ENCODE results near the gene UTP25. TPM values are rescaled to one million over a fixed set of nuclear protein-coding genes. Genes with fewer than 3 reads are reported as not detected.

Gene UTP25
- total and polyA plus RNA-seq, 2 donors (not counting 3 experiments of a cell fraction or from before 2014, with no cell fraction given), result 6.6 to 11.7 TPM

- DNase-seq (ENCODE audit: low read depth, low spot score), result no peak
- intact Hi-C loops (cut with micrococcal nuclease), result no loop called here
- no peak for FAIRE-seq
These were observed 18.2 kb upstream of the UTP25 start for GRCh38 chr1:209809611-209810010.

GRCh38 chr1:209810783-209811182, 17.0 kb upstream of the UTP25 start:
- dilution Hi-C loops (cut with MboI; ENCODE audit: extremely low pct_ligation_motif_present, low sequenced_read_pairs), result no loop called here
- intact Hi-C loops (cut with micrococcal nuclease), result no loop called here
- H3K27me3 ChIP-seq (ENCODE audit: control insufficient read depth in 2 of 2, insufficient read depth in 2 of 2, low read length in 2 of 2), result no peaks in the 10 kb centered on the region
- peaks cover 21% of the 10 kb centered on the region for H3K4me1 ChIP-seq (ENCODE audit: control insufficient read depth, extremely low read depth, insufficient read depth, low read length)
- no TSS peak for BruUV-seq (replicated peaks)
- TF ChIP-seq MAX (IDR thresholded peaks at IDR 0.05; ENCODE audit: insufficient read depth, insufficient read length) (no peak), JUN (IDR thresholded peaks at IDR 0.05; ENCODE audit: borderline replicate concordance, insufficient read depth, insufficient read length, low read depth) (no peak), POLR2A (IDR thresholded peaks at IDR 0.05; ENCODE audit: low read depth, low read length) (no peak), EZH2 (IDR thresholded peaks at IDR 0.05; ENCODE audit: borderline replicate concordance, low read depth, low read length, severe bottlenecking) (no peak), MYC (IDR thresholded peaks at IDR 0.05; ENCODE audit: low read depth, low read length) (no peak), CTCF (IDR thresholded peaks at IDR 0.05; ENCODE audit: extremely low read depth in 1 of 2, insufficient read depth in 1 of 2, low read depth in 1 of 2, low read length in 2 of 2) (no peak), POLR2AphosphoS5 (IDR thresholded peaks at IDR 0.05; ENCODE audit: insufficient read depth, low read depth, low read length) (no peak), GATA2 (IDR thresholded peaks at IDR 0.05; ENCODE audit: insufficient read depth, insufficient read length, low read depth, low read length) (no peak), FOS (IDR thresholded peaks at IDR 0.05; ENCODE audit: borderline replicate concordance, insufficient read depth, low read length) (no peak)
- H3K9ac ChIP-seq (replicated peaks; ENCODE audit: extremely low read depth, insufficient read depth, low read length), result no peak overlapping the region
- H3K36me3 ChIP-seq (ENCODE audit: control insufficient read depth in 2 of 2, extremely low read depth in 1 of 2, insufficient read depth in 2 of 2, low read length in 2 of 2), result no peaks in the 10 kb centered on the region
- DNase-seq (ENCODE audit: low read depth, low spot score) (no peak), FAIRE-seq (no peak)
- no peak overlapping the region for H3K27ac ChIP-seq (ENCODE audit: insufficient read depth, low read depth, low read length)
- no peak overlapping the region for H3K4me3 ChIP-seq (replicated peaks in 1 of 3; ENCODE audit: insufficient read depth in 1 of 3, low read depth in 1 of 3, low read length in 3 of 3)
- H3K9me1 ChIP-seq (replicated peaks; ENCODE audit: control insufficient read depth, extremely low read depth, insufficient read depth, low read length), result no peaks in the 10 kb centered on the region
- H3K9me3 ChIP-seq (replicated peaks; ENCODE audit: control insufficient read depth, insufficient read depth, low read length), result no peaks in the 10 kb centered on the region
- no peak overlapping the region for H3K4me2 ChIP-seq (ENCODE audit: insufficient read depth, low read length)
- H4K20me1 ChIP-seq (replicated peaks; ENCODE audit: control insufficient read depth, extremely low read depth, insufficient read depth, low read length), result no peaks in the 10 kb centered on the region
- H2AFZ ChIP-seq (ENCODE audit: low read depth, low read length), result no peak overlapping the region
- POLR2A ChIA-PET, result no interaction called here
- H3K79me2 ChIP-seq (ENCODE audit: control insufficient read depth, insufficient read depth, low read length), result no peaks in the 10 kb centered on the region
- CTCF ChIA-PET, result interaction anchor here (1.0 to 8.7 kb wide), 3 partner anchors 11 to 49 kb away, joined by 3 to 109 read pairs (median 4); no protein-coding TSS in a partner anchor

More at GRCh38 chr1:209809611-209810010, 18.2 kb upstream of the UTP25 start:
- Histone ChIP-seq H3K79me2 (ENCODE audit: control insufficient read depth, insufficient read depth, low read length) (no peaks in the 10 kb centered on the region), H3K9me1 (replicated peaks; ENCODE audit: control insufficient read depth, extremely low read depth, insufficient read depth, low read length) (no peaks in the 10 kb centered on the region), H3K4me1 (ENCODE audit: control insufficient read depth, extremely low read depth, insufficient read depth, low read length) (peaks cover 21% of the 10 kb centered on the region), H3K36me3 (ENCODE audit: control insufficient read depth in 2 of 2, extremely low read depth in 1 of 2, insufficient read depth in 2 of 2, low read length in 2 of 2) (no peaks in the 10 kb centered on the region), H3K27me3 (ENCODE audit: control insufficient read depth in 2 of 2, insufficient read depth in 2 of 2, low read length in 2 of 2) (no peaks in the 10 kb centered on the region), H2AFZ (ENCODE audit: low read depth, low read length) (no peak overlapping the region), H3K4me3 (replicated peaks in 1 of 3; ENCODE audit: insufficient read depth in 1 of 3, low read depth in 1 of 3, low read length in 3 of 3) (no peak overlapping the region), H3K9me3 (replicated peaks; ENCODE audit: control insufficient read depth, insufficient read depth, low read length) (no peaks in the 10 kb centered on the region), H4K20me1 (replicated peaks; ENCODE audit: control insufficient read depth, extremely low read depth, insufficient read depth, low read length) (no peaks in the 10 kb centered on the region), H3K27ac (ENCODE audit: insufficient read depth, low read depth, low read length) (no peak overlapping the region), H3K4me2 (ENCODE audit: insufficient read depth, low read length) (no peak overlapping the region), H3K9ac (replicated peaks; ENCODE audit: extremely low read depth, insufficient read depth, low read length) (no peak overlapping the region)
- no peak for TF ChIP-seq MYC (IDR thresholded peaks at IDR 0.05; ENCODE audit: low read depth, low read length)
- TF ChIP-seq FOS (IDR thresholded peaks at IDR 0.05; ENCODE audit: borderline replicate concordance, insufficient read depth, low read length), result no peak
- no peak for TF ChIP-seq JUN (IDR thresholded peaks at IDR 0.05; ENCODE audit: borderline replicate concordance, insufficient read depth, insufficient read length, low read depth)
- no peak for TF ChIP-seq EZH2 (IDR thresholded peaks at IDR 0.05; ENCODE audit: borderline replicate concordance, low read depth, low read length, severe bottlenecking)
- TF ChIP-seq POLR2A (IDR thresholded peaks at IDR 0.05; ENCODE audit: low read depth, low read length), result no peak
- no peak for TF ChIP-seq MAX (IDR thresholded peaks at IDR 0.05; ENCODE audit: insufficient read depth, insufficient read length)
- dilution Hi-C loops (cut with MboI; ENCODE audit: extremely low pct_ligation_motif_present, low sequenced_read_pairs), result no loop called here
- ChIA-PET CTCF (interaction anchor here (8.7 kb wide), 1 partner anchor 12 kb away, joined by 109 read pairs; no protein-coding TSS in a partner anchor), POLR2A (interaction anchor here (2.2 kb wide), 1 partner anchor 14 kb away, joined by 18 read pairs; no protein-coding TSS in a partner anchor)
- no TSS peak for BruUV-seq (replicated peaks)

Measured in endothelial cell of umbilical vein (primary cell).